ENCODE data around the gene SP3.

DNA sequence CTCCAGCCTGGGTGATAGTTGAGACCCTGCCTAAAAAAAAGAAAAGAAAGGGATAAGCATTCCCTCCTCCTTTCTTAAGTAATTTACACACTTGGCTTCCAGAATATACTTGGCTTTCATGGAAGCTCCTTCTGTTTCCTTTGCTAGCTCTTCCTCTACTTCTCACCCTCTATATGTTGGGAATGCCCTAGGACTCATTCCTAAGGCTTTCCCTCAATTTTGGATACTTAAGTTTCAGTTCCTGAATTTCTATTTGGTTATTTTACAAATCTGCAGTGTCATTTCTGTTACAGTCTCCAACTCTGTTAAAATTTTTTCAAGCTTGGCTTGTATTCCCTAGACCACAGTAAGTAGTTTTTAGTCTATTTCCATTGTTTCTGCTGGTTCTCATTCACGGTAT lies 23.6 kb downstream of the SP3 start:
- TF ChIP-seq, protein P1, sequence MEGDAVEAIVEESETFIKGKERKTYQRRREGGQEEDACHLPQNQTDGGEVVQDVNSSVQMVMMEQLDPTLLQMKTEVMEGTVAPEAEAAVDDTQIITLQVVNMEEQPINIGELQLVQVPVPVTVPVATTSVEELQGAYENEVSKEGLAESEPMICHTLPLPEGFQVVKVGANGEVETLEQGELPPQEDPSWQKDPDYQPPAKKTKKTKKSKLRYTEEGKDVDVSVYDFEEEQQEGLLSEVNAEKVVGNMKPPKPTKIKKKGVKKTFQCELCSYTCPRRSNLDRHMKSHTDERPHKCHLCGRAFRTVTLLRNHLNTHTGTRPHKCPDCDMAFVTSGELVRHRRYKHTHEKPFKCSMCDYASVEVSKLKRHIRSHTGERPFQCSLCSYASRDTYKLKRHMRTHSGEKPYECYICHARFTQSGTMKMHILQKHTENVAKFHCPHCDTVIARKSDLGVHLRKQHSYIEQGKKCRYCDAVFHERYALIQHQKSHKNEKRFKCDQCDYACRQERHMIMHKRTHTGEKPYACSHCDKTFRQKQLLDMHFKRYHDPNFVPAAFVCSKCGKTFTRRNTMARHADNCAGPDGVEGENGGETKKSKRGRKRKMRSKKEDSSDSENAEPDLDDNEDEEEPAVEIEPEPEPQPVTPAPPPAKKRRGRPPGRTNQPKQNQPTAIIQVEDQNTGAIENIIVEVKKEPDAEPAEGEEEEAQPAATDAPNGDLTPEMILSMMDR (IDR thresholded peaks at IDR 0.05): no peak
- TF ChIP-seq POLR2A (IDR thresholded peaks at IDR 0.05): no peak

Measured in body of pancreas (tissue), 4 donors.